Measurements from ENCODE around the gene FILIP1.

- TF ChIP-seq CTCF (IDR thresholded peaks at IDR 0.05; ENCODE audit: insufficient read depth, low read length), result no peak
- TF ChIP-seq POLR2AphosphoS5 (IDR thresholded peaks at IDR 0.05; ENCODE audit: low read depth), result no peak
- TF ChIP-seq, protein P1, sequence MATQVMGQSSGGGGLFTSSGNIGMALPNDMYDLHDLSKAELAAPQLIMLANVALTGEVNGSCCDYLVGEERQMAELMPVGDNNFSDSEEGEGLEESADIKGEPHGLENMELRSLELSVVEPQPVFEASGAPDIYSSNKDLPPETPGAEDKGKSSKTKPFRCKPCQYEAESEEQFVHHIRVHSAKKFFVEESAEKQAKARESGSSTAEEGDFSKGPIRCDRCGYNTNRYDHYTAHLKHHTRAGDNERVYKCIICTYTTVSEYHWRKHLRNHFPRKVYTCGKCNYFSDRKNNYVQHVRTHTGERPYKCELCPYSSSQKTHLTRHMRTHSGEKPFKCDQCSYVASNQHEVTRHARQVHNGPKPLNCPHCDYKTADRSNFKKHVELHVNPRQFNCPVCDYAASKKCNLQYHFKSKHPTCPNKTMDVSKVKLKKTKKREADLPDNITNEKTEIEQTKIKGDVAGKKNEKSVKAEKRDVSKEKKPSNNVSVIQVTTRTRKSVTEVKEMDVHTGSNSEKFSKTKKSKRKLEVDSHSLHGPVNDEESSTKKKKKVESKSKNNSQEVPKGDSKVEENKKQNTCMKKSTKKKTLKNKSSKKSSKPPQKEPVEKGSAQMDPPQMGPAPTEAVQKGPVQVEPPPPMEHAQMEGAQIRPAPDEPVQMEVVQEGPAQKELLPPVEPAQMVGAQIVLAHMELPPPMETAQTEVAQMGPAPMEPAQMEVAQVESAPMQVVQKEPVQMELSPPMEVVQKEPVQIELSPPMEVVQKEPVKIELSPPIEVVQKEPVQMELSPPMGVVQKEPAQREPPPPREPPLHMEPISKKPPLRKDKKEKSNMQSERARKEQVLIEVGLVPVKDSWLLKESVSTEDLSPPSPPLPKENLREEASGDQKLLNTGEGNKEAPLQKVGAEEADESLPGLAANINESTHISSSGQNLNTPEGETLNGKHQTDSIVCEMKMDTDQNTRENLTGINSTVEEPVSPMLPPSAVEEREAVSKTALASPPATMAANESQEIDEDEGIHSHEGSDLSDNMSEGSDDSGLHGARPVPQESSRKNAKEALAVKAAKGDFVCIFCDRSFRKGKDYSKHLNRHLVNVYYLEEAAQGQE (IDR thresholded peaks at IDR 0.05; ENCODE audit: insufficient replicate concordance, low read depth), result no peak
Measured at GRCh38 chr6:75495011-75495410, 1.4 kb upstream of the FILIP1 start.

All from HL-60 (cell line).